Caki2 (cell line): ENCODE measurements around the gene SIL1. TPM values are rescaled to one million over a fixed set of nuclear protein-coding genes. Genes with fewer than 3 reads are reported as not detected.
A peak's percentile ranks its signal among the peaks of the same experiment; 100 is the strongest.

Experiments used
- DNase-seq: peaks from one replicate; pipeline ENCODE4 v3.0.0-alpha.2; 2015; ENCODE audit warnings: low read depth
- in situ Hi-C: cut with HindIII; loops from 2 replicates; pipeline ENCODE4 v1.10.0; 2016; ENCODE audit warnings: low sequenced_read_pairs, low pct_unique_long_range_greater_than_20kb, mixed read lengths
- total RNA-seq: library from RNA; depleted of rRNA; stranded (reverse); fragments of >200 nt; shearing (Covaris generic); gene quantifications from 2 replicates; pipeline ENCODE4 v1.2.3, GENCODE V29; 2014; ENCODE audit warnings: low replicate concordance; rRNA removed

SIL1 gene
- total RNA-seq, 1 experiment from 2014 or later, result 57.6 TPM

GRCh38 chr5:138910546-138911185, 287.5 kb downstream of the SIL1 start:
- DNase-seq, result no peak
- in situ Hi-C loops, result no loop called here

DNA sequence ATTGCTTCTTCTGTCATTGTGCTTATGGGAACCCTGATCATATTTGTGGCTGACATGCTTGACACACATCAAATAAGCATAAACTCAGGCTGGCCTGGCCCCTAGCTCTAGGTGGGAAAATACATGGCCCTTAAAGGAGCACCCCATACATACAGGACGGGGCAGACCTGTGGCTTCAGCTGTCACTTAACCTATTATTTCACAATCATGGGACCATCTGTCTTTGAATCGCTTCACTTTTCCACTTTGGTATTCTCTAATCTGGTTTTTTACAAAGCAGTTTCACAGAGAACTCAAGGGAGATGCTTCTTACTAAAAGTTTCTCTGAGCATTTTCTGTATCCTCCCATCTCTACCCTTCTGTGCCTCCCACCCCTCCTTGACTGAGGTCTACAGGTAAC, 288.4 kb downstream of the SIL1 start:
- in situ Hi-C loops, result no loop called here

DNA sequence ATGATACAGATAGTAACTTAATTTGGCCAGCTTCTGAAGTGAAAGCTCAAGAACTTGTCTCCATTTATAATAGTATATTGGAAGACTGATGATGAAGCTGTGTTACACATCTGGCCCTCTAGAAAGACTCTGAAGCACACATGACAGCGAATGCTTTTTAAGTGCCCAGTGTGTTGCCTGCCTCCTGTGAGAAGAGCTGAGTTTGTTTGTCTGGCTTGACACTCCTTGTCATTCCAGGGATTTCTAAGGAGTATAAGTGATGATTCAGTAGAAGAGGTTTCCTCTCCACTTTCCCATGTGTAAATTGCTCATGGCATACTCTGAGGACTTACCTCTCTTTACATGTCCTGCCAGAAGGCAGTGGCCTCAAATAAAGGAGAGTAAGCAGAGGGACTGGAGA, 292.6 kb downstream of the SIL1 start:
- in situ Hi-C loops, result no loop called here
- peak; percentile 23 for DNase-seq

More for the DNA sequence above, 288.4 kb downstream of the SIL1 start:
- DNase-seq, result no peak

GRCh38 chr5:138903130-138903775, 294.9 kb downstream of the SIL1 start:
- in situ Hi-C loops, result no loop called here
- no peak for DNase-seq

DNA sequence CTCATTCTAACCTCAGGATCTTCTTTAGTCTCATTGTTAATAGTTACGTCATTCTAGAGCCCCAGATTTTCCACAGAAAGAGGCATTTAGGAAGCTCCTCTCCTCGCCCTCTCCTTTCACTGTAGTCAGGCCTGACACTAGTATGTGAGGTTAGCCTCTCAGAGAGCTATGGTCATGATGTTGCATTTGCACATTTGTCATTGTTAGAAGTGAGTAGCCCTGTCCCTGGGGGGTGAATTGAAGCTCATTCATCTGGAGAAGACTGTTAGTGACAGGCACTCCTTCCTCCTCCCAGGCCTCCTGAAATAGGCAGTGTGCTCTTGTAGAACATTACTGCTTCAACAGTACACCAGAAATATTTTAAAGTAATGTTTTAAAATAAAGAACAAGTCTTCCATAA, 296.5 kb downstream of the SIL1 start:
- no peak for DNase-seq
- in situ Hi-C loops, result no loop called here

GRCh38 chr5:138900281-138900965, 297.7 kb downstream of the SIL1 start:
- in situ Hi-C loops, result no loop called here
- no peak for DNase-seq

- in situ Hi-C loops, result no loop called here
Observed at GRCh38 chr5:138898742-138899141, 299.4 kb downstream of the SIL1 start.

DNA sequence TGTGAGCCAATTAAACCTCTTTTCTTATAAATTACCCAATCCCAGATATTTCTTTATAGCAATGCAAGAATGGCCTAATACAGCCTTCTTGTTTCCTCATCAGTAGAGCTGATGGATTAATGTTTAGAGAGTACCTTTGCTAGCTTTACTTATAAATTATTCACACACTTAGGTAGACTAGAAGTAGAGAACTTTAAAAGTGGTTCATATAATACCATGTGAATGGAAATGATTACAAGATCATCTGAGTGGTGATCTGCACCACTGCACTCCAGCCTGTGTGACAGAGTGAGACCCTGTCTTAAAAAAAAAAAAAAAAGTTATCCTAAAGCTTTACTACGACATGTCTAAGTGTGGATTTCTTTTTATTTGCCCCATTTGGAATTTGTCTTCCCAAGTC, 299.9 kb downstream of the SIL1 start:
- in situ Hi-C loops, result no loop called here

More at GRCh38 chr5:138898742-138899141, 299.4 kb downstream of the SIL1 start:
- DNase-seq, result no peak

More for the DNA sequence above, 299.9 kb downstream of the SIL1 start:
- DNase-seq, result no peak

Other genes with a start within 250 kb of the SIL1 start
- 150 and 191 TPM in 2 replicates for gene MATR3, start 95.4 kb upstream of the SIL1 start, total RNA-seq
- 40.6 and 41.9 TPM in 2 replicates for gene PAIP2, start 143.5 kb upstream of the SIL1 start, total RNA-seq
- gene SLC23A1, start 184.9 kb upstream of the SIL1 start, total RNA-seq, result 0.06 and 3.9 TPM in 2 replicates
- not detected in 2 replicates for gene MZB1, start 191.5 kb upstream of the SIL1 start, total RNA-seq
- gene PROB1, start 196.7 kb upstream of the SIL1 start, total RNA-seq, result not detected in 2 replicates
- gene SPATA24, start 205.7 kb upstream of the SIL1 start, total RNA-seq, result 2.5 and 12.8 TPM in 2 replicates
- 1.4 and 3.3 TPM in 2 replicates for gene DNAJC18, start 241.2 kb upstream of the SIL1 start, total RNA-seq